NCI-H2081 treated with DMSO at 0.1 percent for 48 hours (cell line): Measurements from ENCODE around the gene MARCO.
"Not testable (repeated sequence)": the region's sequence is repeated elsewhere in the genome, so short reads cannot be mapped to it uniquely, and the experiment has no call there.

Source experiments
- DNase-seq: peaks from one replicate; lab custom pipeline; 2025; lab: John Stamatoyannopoulos, UW

The MARCO gene

GRCh38 chr2:118932949-118933348, 9.0 kb upstream of the MARCO start:
- DNase-seq = no peak

GRCh38 chr2:118936306-118936705, 5.7 kb upstream of the MARCO start:
- no peak for DNase-seq

GRCh38 chr2:118936936-118937335, 5.1 kb upstream of the MARCO start:
- DNase-seq = no peak

- DNase-seq = no peak
Observed at GRCh38 chr2:118937817-118938216, 4.2 kb upstream of the MARCO start.

GRCh38 chr2:118939994-118940393, 2.0 kb upstream of the MARCO start:
- no peak for DNase-seq

GRCh38 chr2:118940486-118941120, 1.4 kb upstream of the MARCO start:
- no peak for DNase-seq

- no peak for DNase-seq
Observed at GRCh38 chr2:118943286-118943685, 1.3 kb downstream of the MARCO start.

GRCh38 chr2:118945881-118946280, 3.9 kb downstream of the MARCO start:
- DNase-seq = no peak

- DNase-seq = not testable (repeated sequence)
Observed at GRCh38 chr2:118948266-118948665, 6.3 kb downstream of the MARCO start.

GRCh38 chr2:118954297-118955060, 12.5 kb downstream of the MARCO start:
- DNase-seq = no peak

GRCh38 chr2:118965737-118966136, 23.7 kb downstream of the MARCO start:
- DNase-seq = no peak

- no peak for DNase-seq
Observed at GRCh38 chr2:118967124-118967880, 25.3 kb downstream of the MARCO start.

- DNase-seq = no peak
Observed at GRCh38 chr2:118968042-118968441, 26.0 kb downstream of the MARCO start.

GRCh38 chr2:118968961-118969733, 27.2 kb downstream of the MARCO start:
- no peak for DNase-seq

- DNase-seq = no peak
Observed at GRCh38 chr2:118969734-118970395, 27.9 kb downstream of the MARCO start.

- no peak for DNase-seq
Observed at GRCh38 chr2:118970396-118971135, 28.6 kb downstream of the MARCO start.

- no peak for DNase-seq
Observed at GRCh38 chr2:118971245-118972122, 29.5 kb downstream of the MARCO start.

GRCh38 chr2:118973542-118973951, 31.6 kb downstream of the MARCO start:
- no peak for DNase-seq

- DNase-seq = no peak
Observed at GRCh38 chr2:118974103-118974993, 32.4 kb downstream of the MARCO start.
